BE2C (cell line): ENCODE measurements around the gene CUL4A.

Experiments used
- DNase-seq: peaks from one replicate; pipeline ENCODE4 v3.0.0-alpha.2; 2020
- H3K27me3 ChIP-seq: fragments of 250-450 bp; sonication (Bioruptor Pico); 2 replicates; pipeline ENCODE4 v1.5.1; 2020; ENCODE audit warnings: mild to moderate bottlenecking
- H3K36me3 ChIP-seq: fragments of 250-450 bp; sonication (Bioruptor Pico); 2 replicates; pipeline ENCODE4 v1.5.1; 2020; ENCODE audit warnings: mild to moderate bottlenecking
- H3K4me1 ChIP-seq: fragments of 250-450 bp; sonication (Bioruptor Pico); 2 replicates; pipeline ENCODE4 v1.5.1; 2020
- H3K4me3 ChIP-seq: 2 replicates; pipeline ENCODE4 v1.5.1; 2011; ENCODE audit warnings: low read depth, low read length
- H3K9me3 ChIP-seq: fragments of 250-450 bp; sonication (Bioruptor Pico); 2 replicates; pipeline ENCODE4 v1.5.1; 2020
- CTCF ChIP-seq: IDR thresholded peaks from 2 replicates; pipeline ENCODE4 v1.5.1; 2012; ENCODE audit warnings: mild to moderate bottlenecking, low read depth, low read length

Gene CUL4A

GRCh38 chr13:113208421-113209335 is 735 bp upstream of the CUL4A start, which contains the start of gene PCID2:
TSS of gene PCID2 (minus strand) at chr13:113208669. CDS start at chr13:113208634, 35 bp downstream.
- H3K4me1 ChIP-seq: peaks cover 7% of the 10 kb centered on the region
- H3K27me3 ChIP-seq: no peaks in the 10 kb centered on the region
- H3K9me3 ChIP-seq: no peaks in the 10 kb centered on the region
- no peak for TF ChIP-seq CTCF
- H3K4me3 ChIP-seq: peak within 1 kb of the TSS; percentile 84
- H3K36me3 ChIP-seq: peaks cover 55% of the 10 kb centered on the region
- peak; percentile 92 for DNase-seq

GRCh38 chr13:113209759-113210421 is 477 bp downstream of the CUL4A start:
- DNase-seq: peak; percentile 62
- Histone ChIP-seq H3K9me3 (no peaks in the 10 kb centered on the region), H3K4me1 (peaks cover 4% of the 10 kb centered on the region), H3K4me3 (peak overlapping the region; percentile 84), H3K27me3 (no peaks in the 10 kb centered on the region), H3K36me3 (peaks cover 55% of the 10 kb centered on the region)
- TF ChIP-seq CTCF: no peak

GRCh38 chr13:113210833-113211232 is 1.4 kb downstream of the CUL4A start:
- Histone ChIP-seq H3K27me3 (no peaks in the 10 kb centered on the region), H3K4me1 (peaks cover 4% of the 10 kb centered on the region), H3K9me3 (no peaks in the 10 kb centered on the region), H3K36me3 (peaks cover 51% of the 10 kb centered on the region), H3K4me3 (peak overlapping the region; percentile 84)
- DNase-seq: no peak
- no peak for TF ChIP-seq CTCF

GRCh38 chr13:113211774-113212173 is 2.4 kb downstream of the CUL4A start:
- Histone ChIP-seq H3K9me3 (no peaks in the 10 kb centered on the region), H3K36me3 (peaks cover 42% of the 10 kb centered on the region), H3K4me3 (no peak overlapping the region), H3K4me1 (peaks cover 10% of the 10 kb centered on the region), H3K27me3 (no peaks in the 10 kb centered on the region)
- peak; percentile 43 for TF ChIP-seq CTCF
- peak; percentile 60 for DNase-seq

GRCh38 chr13:113216254-113217048 is 7.0 kb downstream of the CUL4A start:
- no peak overlapping the region for H3K4me3 ChIP-seq
- H3K27me3 ChIP-seq: no peaks in the 10 kb centered on the region
- H3K9me3 ChIP-seq: no peaks in the 10 kb centered on the region
- no peak for TF ChIP-seq CTCF
- DNase-seq: no peak
- H3K4me1 ChIP-seq: peaks cover 19% of the 10 kb centered on the region; the same call in 1 of the 2 replicates
- peaks cover 30% of the 10 kb centered on the region for H3K36me3 ChIP-seq
